ENCODE measurements around the gene MSRB1.

- TF ChIP-seq, protein P1, sequence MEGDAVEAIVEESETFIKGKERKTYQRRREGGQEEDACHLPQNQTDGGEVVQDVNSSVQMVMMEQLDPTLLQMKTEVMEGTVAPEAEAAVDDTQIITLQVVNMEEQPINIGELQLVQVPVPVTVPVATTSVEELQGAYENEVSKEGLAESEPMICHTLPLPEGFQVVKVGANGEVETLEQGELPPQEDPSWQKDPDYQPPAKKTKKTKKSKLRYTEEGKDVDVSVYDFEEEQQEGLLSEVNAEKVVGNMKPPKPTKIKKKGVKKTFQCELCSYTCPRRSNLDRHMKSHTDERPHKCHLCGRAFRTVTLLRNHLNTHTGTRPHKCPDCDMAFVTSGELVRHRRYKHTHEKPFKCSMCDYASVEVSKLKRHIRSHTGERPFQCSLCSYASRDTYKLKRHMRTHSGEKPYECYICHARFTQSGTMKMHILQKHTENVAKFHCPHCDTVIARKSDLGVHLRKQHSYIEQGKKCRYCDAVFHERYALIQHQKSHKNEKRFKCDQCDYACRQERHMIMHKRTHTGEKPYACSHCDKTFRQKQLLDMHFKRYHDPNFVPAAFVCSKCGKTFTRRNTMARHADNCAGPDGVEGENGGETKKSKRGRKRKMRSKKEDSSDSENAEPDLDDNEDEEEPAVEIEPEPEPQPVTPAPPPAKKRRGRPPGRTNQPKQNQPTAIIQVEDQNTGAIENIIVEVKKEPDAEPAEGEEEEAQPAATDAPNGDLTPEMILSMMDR (IDR thresholded peaks at IDR 0.05; ENCODE audit: low read depth, low read length, poor library complexity, severe bottlenecking) = no peak
- no peak for TF ChIP-seq EZH2phosphoT487 (IDR thresholded peaks at IDR 0.05; ENCODE audit: borderline replicate concordance, low read length)
Measured at GRCh38 chr16:1916640-1916990, 26.4 kb downstream of the MSRB1 start.

All from DOHH2 (cell line).